ENCODE data around the gene ANGPTL3. TPM values are rescaled to one million over a fixed set of nuclear protein-coding genes. Genes with fewer than 3 reads are reported as not detected.

The ANGPTL3 gene
- total RNA-seq, 1 donor from 2014 or later: not detected

DNA sequence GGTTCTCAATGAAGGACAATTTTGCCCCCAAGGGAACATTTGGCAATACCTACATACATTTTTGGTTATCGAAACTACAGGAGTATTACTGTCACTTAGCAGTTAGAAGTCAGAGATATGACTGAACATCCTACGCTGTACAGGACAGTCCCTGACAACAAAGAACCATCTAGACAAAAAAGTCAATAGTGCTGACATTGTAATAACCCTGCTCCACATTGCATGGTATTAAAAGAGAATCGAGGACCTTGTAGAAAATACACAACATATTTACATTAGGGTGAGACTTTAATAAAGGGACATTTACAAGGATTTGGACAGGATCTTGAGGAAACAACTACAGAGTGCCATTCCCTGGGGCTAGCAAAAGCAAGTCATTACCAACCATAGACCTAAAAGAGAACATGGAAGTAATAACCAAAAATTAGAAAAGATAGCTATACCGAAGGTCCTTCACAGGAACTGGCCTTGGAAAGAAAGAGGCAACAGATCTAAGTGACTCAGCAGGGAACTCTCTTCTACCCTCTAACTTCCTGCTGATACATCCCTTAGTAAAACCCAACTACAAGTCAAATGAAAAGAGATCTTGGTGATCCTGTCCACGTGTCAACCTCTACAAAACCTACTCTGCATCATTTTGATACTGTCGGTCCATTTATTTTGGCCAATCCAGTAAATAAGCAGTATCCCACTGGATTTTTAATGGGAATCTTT, 40.2 kb downstream of the ANGPTL3 start:
- TF ChIP-seq, protein P1, sequence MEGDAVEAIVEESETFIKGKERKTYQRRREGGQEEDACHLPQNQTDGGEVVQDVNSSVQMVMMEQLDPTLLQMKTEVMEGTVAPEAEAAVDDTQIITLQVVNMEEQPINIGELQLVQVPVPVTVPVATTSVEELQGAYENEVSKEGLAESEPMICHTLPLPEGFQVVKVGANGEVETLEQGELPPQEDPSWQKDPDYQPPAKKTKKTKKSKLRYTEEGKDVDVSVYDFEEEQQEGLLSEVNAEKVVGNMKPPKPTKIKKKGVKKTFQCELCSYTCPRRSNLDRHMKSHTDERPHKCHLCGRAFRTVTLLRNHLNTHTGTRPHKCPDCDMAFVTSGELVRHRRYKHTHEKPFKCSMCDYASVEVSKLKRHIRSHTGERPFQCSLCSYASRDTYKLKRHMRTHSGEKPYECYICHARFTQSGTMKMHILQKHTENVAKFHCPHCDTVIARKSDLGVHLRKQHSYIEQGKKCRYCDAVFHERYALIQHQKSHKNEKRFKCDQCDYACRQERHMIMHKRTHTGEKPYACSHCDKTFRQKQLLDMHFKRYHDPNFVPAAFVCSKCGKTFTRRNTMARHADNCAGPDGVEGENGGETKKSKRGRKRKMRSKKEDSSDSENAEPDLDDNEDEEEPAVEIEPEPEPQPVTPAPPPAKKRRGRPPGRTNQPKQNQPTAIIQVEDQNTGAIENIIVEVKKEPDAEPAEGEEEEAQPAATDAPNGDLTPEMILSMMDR (IDR thresholded peaks at IDR 0.05; ENCODE audit: insufficient read depth, low read length, severe bottlenecking): no peak
- no peaks in the 10 kb centered on the region for H3K27me3 ChIP-seq (ENCODE audit: control insufficient read depth, insufficient read depth, low read length)
- no peak for FAIRE-seq
- no peak overlapping the region for H3K4me3 ChIP-seq (ENCODE audit: low read depth, low read length)
- peak; percentile 5 for DNase-seq (ENCODE audit: low read depth)
- no peaks in the 10 kb centered on the region for H3K36me3 ChIP-seq (ENCODE audit: control insufficient read depth, insufficient read depth, low read length)

DNA sequence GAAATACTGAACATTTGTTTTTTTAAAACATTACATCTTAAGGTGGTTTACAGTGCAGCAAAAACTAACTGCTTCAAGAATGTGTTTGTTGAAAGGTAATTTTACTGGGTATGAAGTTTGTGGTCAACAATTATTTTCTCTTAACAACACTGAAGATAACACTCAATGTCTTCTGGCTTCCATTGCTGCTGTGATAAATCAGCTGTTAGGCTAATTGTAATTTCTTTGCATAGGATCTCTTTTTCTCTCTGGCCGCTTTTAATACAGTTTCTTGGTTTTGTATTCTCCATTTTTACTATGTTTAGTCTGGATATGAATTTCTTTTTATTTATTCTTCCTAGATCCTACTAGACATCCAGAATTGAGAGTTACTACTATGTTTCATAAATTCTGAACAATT, 46.0 kb downstream of the ANGPTL3 start:
- no peak overlapping the region for H3K4me3 ChIP-seq (ENCODE audit: low read depth, low read length)
- TF ChIP-seq, protein P1 (IDR thresholded peaks at IDR 0.05; ENCODE audit: insufficient read depth, low read length, severe bottlenecking): no peak
- H3K27me3 ChIP-seq (ENCODE audit: control insufficient read depth, insufficient read depth, low read length): no peaks in the 10 kb centered on the region
- DNase-seq (ENCODE audit: low read depth): no peak
- FAIRE-seq: no peak
- no peaks in the 10 kb centered on the region for H3K36me3 ChIP-seq (ENCODE audit: control insufficient read depth, insufficient read depth, low read length)

DNA sequence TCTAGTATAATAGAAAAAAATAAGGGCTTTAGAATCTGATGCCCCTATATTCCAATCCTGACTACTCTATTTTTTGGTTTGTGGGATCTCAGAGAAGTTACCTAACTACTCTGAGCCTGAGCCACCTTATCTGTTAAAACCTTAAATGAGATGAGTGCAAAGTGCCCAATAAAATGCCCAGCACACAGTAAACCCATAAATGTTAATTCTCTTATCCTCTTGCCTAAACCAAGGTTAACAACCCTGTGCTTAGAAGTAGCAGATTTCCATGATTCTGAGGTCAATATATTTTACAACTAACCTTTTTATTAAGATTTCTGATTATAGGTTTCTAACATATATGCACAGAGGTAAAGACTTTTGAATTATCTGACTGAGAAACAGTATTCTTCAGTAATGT, 55.1 kb downstream of the ANGPTL3 start:
- H3K4me3 ChIP-seq (ENCODE audit: low read depth, low read length): no peak overlapping the region
- TF ChIP-seq, protein P1 (IDR thresholded peaks at IDR 0.05; ENCODE audit: insufficient read depth, low read length, severe bottlenecking): no peak
- no peaks in the 10 kb centered on the region for H3K27me3 ChIP-seq (ENCODE audit: control insufficient read depth, insufficient read depth, low read length)
- FAIRE-seq (no peak), DNase-seq (ENCODE audit: low read depth) (no peak)
- no peaks in the 10 kb centered on the region for H3K36me3 ChIP-seq (ENCODE audit: control insufficient read depth, insufficient read depth, low read length)

DNA sequence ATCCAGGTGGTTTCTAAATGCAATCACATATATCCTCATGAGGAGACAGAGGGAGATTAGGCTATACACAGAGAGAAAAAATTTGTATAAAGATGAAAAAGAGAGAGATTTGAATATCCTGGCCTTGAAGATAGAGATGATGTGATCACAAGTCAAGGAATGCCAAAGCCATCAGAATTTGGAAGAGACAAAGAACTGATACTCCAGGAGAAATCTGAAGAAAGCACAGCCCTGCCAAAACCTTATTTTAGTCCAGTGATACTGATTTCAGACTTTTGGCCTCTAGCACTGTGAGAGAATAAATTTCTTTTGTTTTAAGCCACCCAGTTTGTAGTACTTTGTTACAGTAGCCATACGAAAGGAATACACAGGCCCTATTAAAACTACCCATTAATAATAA, 57.4 kb downstream of the ANGPTL3 start:
- H3K4me3 ChIP-seq (ENCODE audit: low read depth, low read length): no peak overlapping the region

More for the DNA sequence above, 57.4 kb downstream of the ANGPTL3 start:
- DNase-seq (ENCODE audit: low read depth) (no peak), FAIRE-seq (no peak)
- Histone ChIP-seq H3K27me3 (ENCODE audit: control insufficient read depth, insufficient read depth, low read length) (no peaks in the 10 kb centered on the region), H3K36me3 (ENCODE audit: control insufficient read depth, insufficient read depth, low read length) (no peaks in the 10 kb centered on the region)
- TF ChIP-seq, protein P1 (IDR thresholded peaks at IDR 0.05; ENCODE audit: insufficient read depth, low read length, severe bottlenecking): no peak

Other genes starting within 250 kb of the ANGPTL3 start
- gene USP1, start 160.5 kb upstream of the ANGPTL3 start, total RNA-seq: 23.7 and 25.3 TPM in 2 replicates
- gene DOCK7, start 90.9 kb downstream of the ANGPTL3 start, total RNA-seq: 20.8 and 37.5 TPM in 2 replicates
- gene ATG4C, start 186.6 kb downstream of the ANGPTL3 start, total RNA-seq: 3.1 and 4.2 TPM in 2 replicates

Data from bronchial epithelial cell (primary cell).